ENCODE measurements around the gene PGC. TPM values are rescaled to one million over a fixed set of nuclear protein-coding genes. Genes with fewer than 3 reads are reported as not detected.

The PGC gene
- total and polyA plus RNA-seq, 9 of the 15 experiments (the other 6 are each of a cell fraction or from before 2014, with no cell fraction given): 0.17 to 0.40 TPM; not detected in 7

- no peak for TF ChIP-seq TAF9B (IDR thresholded peaks at IDR 0.05; ENCODE audit: partially characterized antibody)
- no peak for TF ChIP-seq ZBTB49 (CRISPR knock-in tag; IDR thresholded peaks at IDR 0.05; ENCODE audit: borderline replicate concordance)
- peak; percentile 33 for TF ChIP-seq CTCFL (IDR thresholded peaks at IDR 0.05; ENCODE audit: borderline replicate concordance, insufficient read depth, low read depth, low read length, poor library complexity, severe bottlenecking)
- TF ChIP-seq HOXB6 (CRISPR knock-in tag; IDR thresholded peaks at IDR 0.05; ENCODE audit: borderline replicate concordance): no peak
- no peak for TF ChIP-seq YBX1 (IDR thresholded peaks at IDR 0.05)
- no peak for TF ChIP-seq HDGF (IDR thresholded peaks at IDR 0.05)
- peak; percentile 83 for TF ChIP-seq SMC3 (conservative IDR thresholded peaks at IDR 0.05; ENCODE audit: insufficient read depth, low read depth, low read length)
- peak; percentile 20; the same call in 1 of the 2 replicates for TF ChIP-seq VEZF1 (CRISPR knock-in tag; IDR thresholded peaks at IDR 0.05)
- peak; percentile 40 to 48; a peak in 3 of 4 replicates for TF ChIP-seq NRF1 (conservative IDR thresholded peaks at IDR 0.05 in 1 of 2, IDR thresholded peaks at IDR 0.05 in 1 of 2)
- TF ChIP-seq YY1 (IDR thresholded peaks at IDR 0.05; ENCODE audit: borderline replicate concordance in 1 of 3, control insufficient read depth in 1 of 3, extremely low read depth in 1 of 3, insufficient read depth in 3 of 3, insufficient read length in 1 of 3, insufficient replicate concordance in 2 of 3, low read depth in 1 of 3, low read length in 2 of 3): peak in 1 of 3 experiments; percentile 30
- TF ChIP-seq ZNF41 (CRISPR knock-in tag; conservative IDR thresholded peaks at IDR 0.05): no peak
- TF ChIP-seq NCOA6 (IDR thresholded peaks at IDR 0.05): no peak
- no peak for TF ChIP-seq ZNF354B (CRISPR knock-in tag; IDR thresholded peaks at IDR 0.05)
- TF ChIP-seq ZNF586 (CRISPR knock-in tag; conservative IDR thresholded peaks at IDR 0.05): no peak
- no peak for TF ChIP-seq NFIX (CRISPR knock-in tag; IDR thresholded peaks at IDR 0.05; ENCODE audit: low read depth)
- TF ChIP-seq MITF (IDR thresholded peaks at IDR 0.05): no peak
- no peak for TF ChIP-seq ARHGAP35 (IDR thresholded peaks at IDR 0.05; ENCODE audit: partially characterized antibody)
- peak; percentile 77 to 87 for TF ChIP-seq RAD21 (CRISPR knock-in tag; conservative IDR thresholded peaks at IDR 0.05 in 1 of 2, IDR thresholded peaks at IDR 0.05 in 1 of 2)
- no peak for TF ChIP-seq GATAD2A (IDR thresholded peaks at IDR 0.05)
- no peak for TF ChIP-seq ZNF764 (CRISPR knock-in tag; IDR thresholded peaks at IDR 0.05; ENCODE audit: low read depth)
These were observed 41.0 kb downstream of the PGC start (continued) for GRCh38 chr6:41705996-41706835.
